Cerebellar cortex (tissue), 1 donor: ENCODE data around the gene RGMA.
"Not testable (repeated sequence)": the region's sequence is repeated elsewhere in the genome, so short reads cannot be mapped to it uniquely, and the experiment has no call there.

Source experiments
- DNase-seq: peaks from one replicate; pipeline ENCODE4 v3.0.0-alpha.2; 2015; ENCODE audit warnings: low spot score

RGMA gene

DNA sequence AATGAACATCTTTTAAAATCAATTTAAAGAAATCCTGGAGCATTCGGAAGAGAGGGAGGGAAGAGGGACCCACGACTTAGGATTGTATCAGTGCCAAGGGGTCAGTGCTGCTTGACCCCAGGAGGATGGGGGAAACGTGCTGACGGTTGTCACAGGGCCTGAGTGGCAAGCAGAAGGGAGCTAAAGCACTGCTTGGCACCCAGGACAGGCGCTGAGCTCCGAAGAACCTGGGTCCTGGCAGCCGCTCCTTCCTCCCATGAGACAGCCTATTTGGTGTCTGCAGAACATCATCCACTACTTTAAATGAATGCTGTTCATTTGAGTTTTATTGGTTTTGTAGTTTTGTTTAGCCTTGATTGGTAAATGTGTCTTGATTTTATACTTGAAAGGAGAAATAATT lies 54.5 kb downstream of the RGMA start:
- no peak for DNase-seq

DNA sequence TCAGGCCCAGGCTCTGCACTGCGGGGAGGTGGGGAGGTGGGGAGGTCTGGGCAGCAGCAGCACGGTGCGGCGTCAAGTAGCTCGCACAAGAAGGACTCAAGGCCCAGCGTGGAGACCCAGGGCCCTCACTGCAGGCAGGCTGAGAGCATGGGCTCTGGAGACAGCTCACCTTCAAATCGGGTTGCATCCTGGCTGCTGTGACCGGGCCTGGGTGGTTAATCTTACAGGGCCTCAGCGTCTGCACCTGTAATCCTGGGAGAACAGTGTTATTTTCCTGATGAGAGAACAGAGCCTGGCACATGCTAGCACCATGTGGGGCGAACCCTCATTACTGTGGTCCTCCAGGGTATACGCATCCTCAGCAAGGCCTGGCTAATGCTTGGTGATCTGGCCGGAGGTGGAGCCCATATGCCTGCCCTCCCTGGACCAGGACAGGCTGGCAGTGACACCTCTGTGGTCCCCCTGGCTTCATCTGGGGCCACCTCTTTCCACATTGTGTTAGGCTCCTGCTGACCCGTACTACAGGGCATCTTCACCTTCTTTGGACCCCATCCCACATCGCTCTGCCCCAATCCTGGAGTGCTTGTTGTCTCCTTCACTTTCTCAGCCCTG lies 55.5 kb downstream of the RGMA start:
- DNase-seq: no peak

DNA sequence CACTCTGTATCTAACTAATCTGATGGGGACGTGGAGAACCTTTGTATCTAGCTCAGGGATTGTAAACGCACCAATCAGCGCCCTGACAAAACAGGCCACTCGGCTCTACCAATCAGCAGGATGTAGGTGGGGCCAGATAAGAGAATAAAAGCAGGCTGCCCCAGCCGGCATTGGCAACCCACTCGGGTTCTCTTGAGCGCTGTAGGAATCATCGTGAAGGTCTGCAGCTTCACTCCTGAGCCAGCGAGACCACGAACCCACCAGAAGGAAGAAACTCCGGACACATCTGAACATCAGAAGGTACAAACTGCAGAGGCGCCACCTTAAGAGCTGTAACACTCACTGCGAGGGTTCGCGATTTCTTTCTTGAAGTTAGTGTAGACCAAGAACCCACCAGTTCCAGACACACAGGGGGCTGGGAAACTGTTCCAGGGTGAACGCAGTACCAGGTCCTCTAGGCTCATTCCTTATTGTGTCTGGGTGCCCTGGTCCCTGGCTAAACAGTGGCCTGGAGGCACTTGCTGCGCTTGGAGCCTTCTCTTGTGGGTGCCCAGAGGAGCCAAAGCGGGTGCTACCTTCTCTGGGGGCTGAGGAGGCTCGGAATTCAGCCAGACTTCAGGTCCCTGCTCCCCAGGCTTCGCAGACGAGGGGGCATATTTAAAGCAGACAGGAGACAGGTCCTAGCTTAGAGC lies 56.4 kb downstream of the RGMA start:
- DNase-seq: not testable (repeated sequence)

DNA sequence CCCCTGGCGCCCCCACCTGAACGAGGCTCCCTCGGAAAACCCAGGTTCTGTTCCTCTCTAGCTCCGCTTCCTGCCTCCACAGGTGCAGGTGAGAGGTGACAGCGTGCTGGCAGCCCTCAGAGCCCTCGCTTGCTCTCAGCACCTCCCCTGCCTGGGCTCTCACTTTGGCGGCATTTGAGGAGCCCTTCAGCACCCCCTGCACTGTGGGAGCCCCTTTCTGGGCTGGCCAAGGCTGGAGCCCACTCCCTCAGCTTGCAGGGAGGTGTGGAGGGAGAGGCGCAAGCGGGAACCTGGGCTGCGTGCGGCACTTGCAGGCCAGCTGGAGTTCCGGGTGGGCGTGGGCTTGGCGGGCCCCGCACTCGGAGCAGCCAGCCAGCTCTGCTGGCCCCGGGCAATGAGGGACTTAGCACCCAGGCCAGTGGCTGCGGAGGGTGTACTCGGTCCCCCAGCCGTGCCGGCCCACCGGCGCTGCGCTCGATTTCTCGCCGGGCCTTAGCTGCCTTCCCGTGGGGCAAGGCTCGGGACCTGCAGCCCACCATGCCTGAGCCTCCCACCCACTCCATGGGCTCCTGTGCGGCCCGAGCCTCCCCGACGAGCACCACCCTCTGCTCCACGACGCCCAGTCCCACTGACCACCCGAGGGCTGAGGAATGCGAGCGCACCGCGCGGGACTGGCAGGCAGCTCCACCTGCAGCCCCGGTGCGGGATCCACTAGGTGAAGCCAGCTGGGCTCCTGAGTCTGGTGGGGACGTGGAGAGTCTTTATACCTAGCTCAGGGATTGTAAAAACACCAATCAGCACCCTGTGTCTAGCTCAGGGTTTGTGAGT lies 57.2 kb downstream of the RGMA start:
- not testable (repeated sequence) for DNase-seq

DNA sequence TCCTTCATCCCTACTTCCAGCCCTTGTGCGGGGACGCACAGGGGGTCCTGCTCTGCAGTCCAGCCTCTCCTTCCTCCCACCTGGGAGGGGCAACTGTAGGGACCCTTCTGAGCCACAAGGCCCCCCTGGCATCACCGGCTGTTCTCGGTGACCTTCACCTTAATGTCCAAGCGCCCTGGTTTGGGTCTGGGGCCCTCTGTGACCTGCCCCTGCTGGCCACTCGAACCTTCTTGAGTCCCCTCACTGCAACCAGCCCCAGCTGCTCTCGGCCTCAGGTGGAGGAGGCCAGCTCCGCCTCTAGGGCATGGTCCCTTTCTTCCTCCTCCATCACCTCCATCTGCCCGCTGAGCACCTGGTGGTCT lies 57.9 kb downstream of the RGMA start:
- DNase-seq: no peak

DNA sequence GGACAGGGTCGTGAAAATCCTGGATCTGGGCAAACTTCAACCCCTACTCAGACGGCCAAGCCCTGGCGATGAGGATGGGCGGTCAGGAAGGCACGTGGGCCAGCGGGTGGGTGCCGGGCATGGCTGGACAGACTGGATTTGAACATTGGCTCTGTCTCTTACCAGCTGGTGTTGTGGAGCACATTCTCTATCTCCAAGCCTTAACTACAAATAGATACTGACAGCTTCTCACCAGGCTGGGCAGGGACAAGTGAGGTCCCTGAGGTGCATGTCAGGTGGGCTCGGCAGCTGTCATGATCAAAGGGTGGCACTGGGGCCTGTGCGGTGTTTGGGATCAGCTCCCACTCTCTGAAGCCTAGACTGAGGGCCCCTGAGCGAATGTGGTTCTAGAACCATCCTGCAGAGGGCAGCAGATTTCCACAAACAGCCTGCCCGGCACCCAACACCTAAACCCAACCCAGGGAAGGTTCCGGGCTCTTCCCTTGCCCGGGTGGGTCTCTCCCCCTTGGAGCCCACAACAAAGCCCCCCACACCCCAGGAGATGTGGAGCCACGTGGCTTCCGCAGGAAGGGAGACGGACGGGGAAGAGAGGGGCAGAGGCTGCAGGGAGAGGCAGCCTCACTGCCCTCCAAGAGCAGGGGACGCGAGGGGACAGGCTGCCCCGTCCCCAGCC lies 58.4 kb downstream of the RGMA start:
- DNase-seq: peak; percentile 84

DNA sequence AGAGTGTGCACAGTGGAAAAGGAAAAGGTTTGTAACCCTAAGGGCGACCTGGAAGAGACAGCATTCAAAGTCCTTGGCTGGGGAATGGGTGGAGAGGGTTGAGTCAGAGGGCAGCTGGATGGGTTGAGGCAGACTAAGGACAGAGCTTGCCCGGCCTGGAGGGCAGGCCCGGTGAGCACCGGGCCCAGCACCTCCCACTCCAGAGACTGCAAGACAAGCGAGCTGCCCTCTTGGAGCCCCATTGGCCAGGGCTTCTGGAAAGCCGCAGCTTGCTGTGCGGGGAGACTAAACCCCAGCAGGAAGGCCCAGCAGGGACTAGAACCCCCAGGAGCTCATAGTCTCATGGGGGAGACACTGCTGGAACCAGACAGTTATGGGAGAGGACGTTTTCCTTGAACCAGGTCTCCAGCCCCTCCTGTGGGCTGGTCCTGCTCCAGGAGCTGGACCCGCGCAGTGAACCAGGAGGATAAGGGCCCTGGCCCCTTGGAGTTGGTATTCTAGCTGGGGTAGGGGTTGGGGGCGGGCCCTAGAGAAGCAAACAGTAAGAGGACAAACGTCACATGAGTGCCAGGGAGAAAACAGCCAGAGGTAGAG lies 59.1 kb downstream of the RGMA start:
- DNase-seq: peak; percentile 46

DNA sequence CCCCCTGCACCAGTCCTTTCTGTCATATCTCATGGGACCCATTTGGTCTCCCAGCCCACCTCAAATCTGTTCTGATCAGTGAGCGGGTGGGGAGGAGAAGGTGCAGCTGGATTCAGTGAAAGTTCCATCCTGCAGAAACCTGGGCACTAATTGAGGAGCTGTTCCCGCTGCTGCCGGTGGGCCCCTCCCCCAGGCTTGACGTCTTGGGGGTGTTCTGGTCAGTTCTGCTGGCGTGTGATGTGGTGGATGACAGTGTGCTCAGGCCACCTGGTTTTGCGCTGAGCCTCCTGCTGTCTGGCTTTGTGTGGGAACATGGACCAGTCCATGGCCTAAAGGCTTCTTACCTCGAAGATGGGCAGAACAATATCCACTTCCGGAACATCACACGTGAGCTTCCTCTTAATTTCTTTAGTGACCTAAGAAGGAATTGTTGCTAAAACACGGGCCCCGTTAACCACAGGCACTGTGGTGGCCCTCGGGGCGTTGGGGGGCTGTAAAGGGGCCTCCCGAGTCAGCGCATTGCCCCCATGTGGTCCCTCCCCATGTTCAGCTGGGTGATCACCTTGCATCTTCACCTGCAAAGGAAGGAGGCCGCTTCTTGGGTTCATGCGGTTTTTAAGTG lies 59.7 kb downstream of the RGMA start:
- DNase-seq: peak; percentile 24

DNA sequence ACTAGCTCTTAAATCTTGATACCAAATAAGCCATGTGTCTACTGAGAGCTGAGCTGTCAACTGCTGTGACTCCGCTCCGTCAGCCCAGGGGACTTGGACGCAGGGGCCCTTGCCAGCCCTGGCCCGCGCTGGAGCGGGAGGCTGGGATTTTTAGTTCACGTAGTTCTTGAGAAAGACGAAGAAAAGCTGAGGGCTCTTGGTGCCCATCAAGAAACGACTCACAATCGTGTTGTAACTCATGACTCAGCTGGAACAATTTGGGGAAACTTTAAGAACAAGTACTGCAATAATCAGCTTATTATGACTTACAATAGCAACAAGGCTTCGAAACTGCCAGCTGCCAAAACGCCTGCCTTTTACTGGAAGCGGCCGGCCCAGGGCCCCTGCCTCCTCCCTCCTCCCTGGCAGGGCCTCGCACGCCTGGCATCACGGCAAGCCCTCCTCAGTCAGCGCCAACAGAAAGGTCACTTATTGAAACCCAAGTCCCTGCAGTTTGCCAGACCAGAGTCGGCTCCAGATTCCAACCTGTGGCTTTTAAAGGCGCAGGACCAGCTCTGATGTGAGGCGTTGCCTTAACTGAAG lies 60.3 kb downstream of the RGMA start:
- peak; percentile 50 for DNase-seq

DNA sequence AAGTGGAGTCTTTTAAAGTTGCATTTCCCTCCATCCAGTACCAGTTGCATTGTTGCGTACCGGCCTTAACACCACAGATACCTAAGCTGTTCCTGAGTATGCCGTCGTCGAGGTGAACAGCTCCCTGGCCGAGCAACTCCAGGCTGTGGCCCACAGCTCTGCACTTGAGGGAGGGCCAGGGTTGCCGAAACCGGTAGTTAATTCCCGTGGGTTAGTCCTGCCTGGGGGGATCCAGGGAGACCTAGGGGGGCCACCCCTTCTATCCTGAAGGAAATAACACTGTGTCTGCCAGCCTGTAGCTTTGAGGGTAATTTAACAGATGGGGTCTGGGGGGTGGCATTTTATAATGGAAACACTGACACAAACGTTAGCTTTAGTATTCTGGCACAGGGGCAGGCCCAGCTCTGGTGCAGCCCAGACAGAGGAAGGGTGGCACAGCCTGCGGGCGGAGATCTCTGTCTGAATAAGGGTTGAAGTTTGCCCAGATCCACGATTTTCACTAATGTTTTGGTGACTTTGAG lies 60.8 kb downstream of the RGMA start:
- peak; percentile 14 for DNase-seq

DNA sequence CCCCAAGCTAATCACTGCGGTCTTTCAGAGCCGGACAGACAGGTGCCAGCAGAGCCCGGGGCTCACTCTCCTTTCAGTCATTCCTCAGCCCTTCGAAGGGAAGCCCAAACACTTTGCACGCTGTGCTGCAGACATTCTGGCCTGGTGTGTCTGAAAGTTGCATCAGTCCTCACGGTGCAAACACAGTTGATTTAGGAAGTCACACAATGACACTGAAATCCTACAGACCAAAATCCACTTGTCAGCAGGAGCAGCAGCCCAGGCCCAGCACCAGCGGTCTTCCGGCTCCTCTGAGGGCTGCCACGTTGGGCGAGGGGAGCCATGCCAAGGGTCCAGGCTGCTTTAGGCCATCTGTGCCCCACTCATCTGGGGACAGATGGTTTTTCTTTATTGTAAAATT lies 61.6 kb downstream of the RGMA start:
- DNase-seq: peak; percentile 23

DNA sequence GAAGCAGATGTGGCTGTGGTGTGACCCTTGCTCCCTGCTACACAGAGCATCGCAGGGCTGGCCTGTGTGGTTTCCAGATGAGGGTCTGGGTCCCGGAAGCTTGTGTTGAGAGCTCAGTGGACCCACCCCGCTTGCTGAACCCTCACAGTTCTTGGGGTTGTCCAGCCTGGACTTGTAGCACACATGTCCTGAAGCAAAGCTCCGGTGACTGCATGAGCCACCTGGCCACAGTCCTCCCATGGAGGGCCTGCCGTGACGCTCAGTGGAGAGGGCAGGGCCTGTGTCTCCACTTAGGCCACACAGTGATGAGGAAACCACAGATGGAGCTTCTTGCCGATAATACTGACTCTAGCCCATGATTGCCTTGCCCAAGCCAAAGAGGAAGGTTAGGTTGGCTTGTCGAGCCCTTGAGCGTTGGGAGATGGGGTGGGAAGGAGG lies 62.6 kb downstream of the RGMA start:
- DNase-seq: no peak

DNA sequence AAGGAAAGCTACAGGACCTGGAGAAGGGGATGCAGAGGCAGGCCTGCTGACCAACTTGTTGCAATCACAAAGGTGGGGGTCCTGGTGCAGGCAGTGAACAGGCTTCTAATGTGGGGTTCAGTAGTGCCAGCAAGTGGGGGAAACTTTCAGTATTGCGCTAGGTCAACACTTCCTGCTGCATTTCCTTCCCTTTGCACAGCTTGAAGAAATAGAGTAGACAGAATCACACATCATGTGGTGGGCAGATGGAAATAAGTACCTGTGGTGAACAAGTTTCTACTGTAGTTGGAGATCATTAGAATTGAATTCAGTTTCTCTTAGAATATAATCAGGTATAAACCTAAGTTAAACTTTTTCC lies 63.4 kb downstream of the RGMA start:
- no peak for DNase-seq

DNA sequence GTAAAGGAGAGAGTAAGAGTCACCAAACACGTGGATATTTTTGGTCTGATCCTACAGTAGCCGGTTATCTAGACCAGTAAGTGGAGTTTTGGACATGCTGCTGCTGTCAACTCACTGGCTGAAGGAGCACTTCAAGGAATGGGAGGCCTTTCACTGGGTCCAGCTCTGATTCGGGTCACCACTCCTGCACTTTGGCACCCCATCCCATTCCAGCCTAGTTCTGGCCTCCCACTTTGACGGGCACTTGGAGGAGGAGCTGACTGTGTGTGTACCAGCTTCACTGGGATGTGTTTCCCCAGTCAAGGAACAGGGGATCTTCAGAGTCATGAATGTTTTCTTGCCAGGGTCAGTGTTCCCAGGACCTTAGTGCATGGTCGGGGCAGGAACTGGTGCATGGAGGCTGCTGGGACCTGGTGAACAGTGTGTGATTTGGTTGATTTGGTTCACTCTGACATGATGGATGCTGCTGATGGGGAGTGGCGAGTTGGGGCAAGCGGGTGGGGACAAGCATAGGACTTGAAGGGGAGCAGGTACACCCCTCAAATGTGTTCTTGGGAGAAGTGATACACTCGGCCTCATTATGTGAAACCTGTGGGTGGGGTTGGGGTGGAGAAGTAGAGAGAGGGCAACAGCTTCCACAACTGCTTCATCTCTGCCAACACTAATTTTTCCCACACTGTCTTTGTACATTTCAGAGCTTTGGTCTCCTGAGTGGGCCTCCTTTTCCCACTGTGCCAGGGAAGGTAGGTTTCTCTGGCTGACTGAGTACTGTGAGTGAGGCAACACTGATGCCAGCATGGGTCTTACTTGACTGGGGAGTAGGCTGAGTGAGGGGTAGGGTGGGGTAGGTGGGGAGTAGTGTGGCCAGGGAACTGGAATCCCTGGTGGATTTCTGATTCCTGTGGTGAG lies 64.0 kb downstream of the RGMA start:
- DNase-seq: no peak

DNA sequence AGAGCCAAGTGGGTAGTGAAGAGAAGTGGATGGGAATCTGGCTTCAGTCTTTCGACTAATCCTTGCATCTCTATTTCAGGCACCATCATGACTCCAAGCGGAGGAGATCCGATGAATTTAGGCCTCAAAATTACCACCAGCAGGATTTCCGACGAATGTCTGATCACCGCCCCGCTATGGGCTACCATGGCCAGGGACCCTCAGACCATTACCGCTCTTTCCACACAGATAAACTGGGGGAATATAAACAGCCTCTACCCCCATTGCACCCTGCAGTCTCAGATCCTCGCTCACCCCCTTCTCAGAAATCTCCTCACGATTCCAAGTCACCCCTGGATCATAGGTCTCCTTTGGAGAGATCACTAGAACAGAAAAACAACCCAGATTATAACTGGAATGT lies 64.7 kb downstream of the RGMA start:
- no peak for DNase-seq

DNA sequence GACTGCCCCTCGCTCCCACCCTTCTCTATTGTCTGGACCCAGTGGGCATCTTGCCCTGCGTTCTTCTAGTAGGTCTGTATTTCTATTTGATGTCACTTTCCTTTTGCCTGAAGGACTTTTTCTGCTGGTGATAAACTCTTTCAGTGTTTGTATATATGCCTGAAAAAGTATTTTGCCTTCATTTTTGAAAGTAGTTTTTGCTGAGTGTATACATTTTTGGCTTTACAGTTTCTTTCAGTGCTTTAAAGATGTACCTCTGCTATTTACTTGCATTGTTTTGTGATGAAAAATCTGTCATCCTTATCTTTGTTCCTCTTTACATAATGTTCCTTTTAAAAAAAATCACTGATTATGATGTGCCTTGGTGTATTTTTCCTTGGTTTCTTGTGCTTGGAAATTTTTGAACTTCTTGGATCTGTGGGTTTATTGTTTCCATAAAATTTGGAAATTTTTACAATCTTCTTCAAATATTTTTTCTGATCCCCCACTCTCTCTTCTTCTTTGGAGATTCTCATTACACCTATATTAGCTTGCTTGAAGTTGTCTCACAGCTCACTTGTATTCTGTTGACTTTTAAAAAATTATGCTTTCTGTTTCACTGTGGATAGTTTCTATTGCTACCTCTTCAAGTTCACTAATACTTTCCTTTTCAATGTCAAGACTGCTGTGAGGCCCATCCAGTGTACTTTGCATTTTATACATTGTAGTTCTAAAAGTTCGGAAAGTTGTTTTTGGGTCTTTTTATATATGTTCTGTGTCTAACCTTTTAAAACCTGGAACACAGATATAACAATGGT lies 67.8 kb downstream of the RGMA start:
- no peak for DNase-seq

DNA sequence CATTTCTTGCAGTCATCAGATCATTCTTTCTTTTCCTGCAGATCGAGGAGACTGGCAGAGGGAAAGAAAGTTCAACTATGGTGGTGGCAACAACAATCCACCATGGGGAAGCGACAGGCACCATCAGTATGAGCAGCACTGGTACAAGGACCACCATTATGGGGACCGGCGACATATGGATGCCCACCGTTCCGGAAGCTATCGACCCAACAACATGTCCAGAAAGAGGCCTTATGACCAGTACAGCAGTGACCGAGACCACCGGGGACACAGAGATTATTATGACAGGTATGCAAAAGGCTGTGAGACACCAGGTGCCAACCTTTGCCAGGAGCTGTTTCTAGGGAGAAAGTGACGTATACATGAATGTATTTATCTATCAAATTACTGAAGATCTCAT lies 69.0 kb downstream of the RGMA start:
- DNase-seq: no peak

DNA sequence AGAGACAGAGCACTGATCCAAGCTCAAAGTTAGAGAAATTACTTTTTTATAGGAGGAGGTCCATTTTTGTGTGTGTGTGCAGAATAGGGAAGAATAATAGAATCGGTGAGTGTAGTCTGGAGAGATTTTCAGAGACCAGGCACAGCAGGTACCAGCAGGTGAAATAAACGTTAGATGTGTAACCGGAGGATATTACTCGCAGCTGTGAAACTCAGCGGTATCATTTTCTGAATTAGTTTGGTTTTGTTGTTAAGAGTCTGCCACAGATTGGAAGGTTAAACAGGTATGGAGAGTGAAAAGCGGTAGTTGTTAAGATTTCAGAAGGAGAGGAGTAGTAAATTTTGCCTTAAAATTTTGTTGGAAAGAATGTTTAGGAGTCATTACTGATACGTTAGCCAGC lies 69.9 kb downstream of the RGMA start:
- no peak for DNase-seq

DNA sequence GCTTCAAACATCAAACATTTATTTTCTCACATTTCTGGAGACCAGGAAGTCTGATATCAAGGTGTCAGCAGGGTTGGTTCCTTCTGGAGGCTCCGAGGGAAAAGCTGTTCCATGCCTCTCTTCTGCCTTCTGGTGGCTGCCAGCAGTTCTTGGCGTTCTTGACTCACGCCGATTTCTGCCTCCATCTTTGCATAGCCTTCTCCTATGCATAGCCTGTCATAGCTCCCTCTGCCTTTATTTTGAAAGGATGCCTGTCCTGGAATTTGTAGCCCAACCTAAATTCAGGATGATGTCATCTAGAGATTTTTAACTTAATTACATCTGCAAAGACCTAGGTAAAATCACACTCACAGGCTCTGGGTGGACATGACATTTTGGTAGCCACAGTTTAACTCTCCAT lies 70.4 kb downstream of the RGMA start:
- DNase-seq: peak; percentile 65
